HG03159 (cell line): ENCODE results near the gene ATRIP.
"Not testable (repeated sequence)": the region's sequence is repeated elsewhere in the genome, so short reads cannot be mapped to it uniquely, and the experiment has no call there.

Experiments
- ATAC-seq: cut with Tn5 transposase; IDR thresholded peaks from one replicate; pipeline ENCODE4 v1.9.1; 2021; ENCODE audit warnings: mild to moderate bottlenecking, moderate library complexity; ENCODE audit not compliant: unreplicated experiment

Gene ATRIP

GRCh38 chr3:48446425-48447193 is at the start of gene ATRIP:
ATRIP (plus strand) TSS chr3:48446737; CDS start chr3:48446846, 109 bp downstream.
- ATAC-seq: peak; percentile 85

- no peak for ATAC-seq
These were observed 48.5 kb upstream of the ATRIP start for GRCh38 chr3:48397767-48398681.

- ATAC-seq: no peak
These were observed 47.7 kb upstream of the ATRIP start for GRCh38 chr3:48398701-48399386.

- no peak for ATAC-seq
These were observed 47.0 kb upstream of the ATRIP start for GRCh38 chr3:48399387-48400172.

- no peak for ATAC-seq
These were observed 45.6 kb upstream of the ATRIP start for GRCh38 chr3:48400824-48401433.

- not testable (repeated sequence) for ATAC-seq
These were observed 45.1 kb upstream of the ATRIP start for GRCh38 chr3:48401434-48401901.

GRCh38 chr3:48402281-48402732 is 44.2 kb upstream of the ATRIP start:
- no peak for ATAC-seq

GRCh38 chr3:48402907-48403306 is 43.6 kb upstream of the ATRIP start:
- no peak for ATAC-seq

GRCh38 chr3:48403533-48404439 is 42.8 kb upstream of the ATRIP start:
- ATAC-seq: no peak

- ATAC-seq: no peak
These were observed 41.8 kb upstream of the ATRIP start for GRCh38 chr3:48404440-48405342.

- no peak for ATAC-seq
These were observed 41.1 kb upstream of the ATRIP start for GRCh38 chr3:48405343-48405881.

- no peak for ATAC-seq
These were observed 40.6 kb upstream of the ATRIP start for GRCh38 chr3:48405971-48406370.

- no peak for ATAC-seq
These were observed 39.8 kb upstream of the ATRIP start for GRCh38 chr3:48406443-48407431.

- ATAC-seq: no peak
These were observed 38.9 kb upstream of the ATRIP start for GRCh38 chr3:48407542-48408099.

- no peak for ATAC-seq
These were observed 37.7 kb upstream of the ATRIP start for GRCh38 chr3:48408823-48409281.
